Measurements from ENCODE around the gene ULK4.

ULK4 gene

GRCh38 chr3:41308119-41308518, 653.8 kb downstream of the ULK4 start:
- ATAC-seq (ENCODE audit: low read depth) = no peak
- no peak for DNase-seq (ENCODE audit: low spot score)
- H3K27ac ChIP-seq (ENCODE audit: poor library complexity, severe bottlenecking) = no peak overlapping the region
- no peak for TF ChIP-seq CTCF (IDR thresholded peaks at IDR 0.05; ENCODE audit: poor library complexity, severe bottlenecking)
- H3K36me3 ChIP-seq (ENCODE audit: low read depth) = no peaks in the 10 kb centered on the region
- H3K27me3 ChIP-seq (ENCODE audit: insufficient read depth, poor library complexity, severe bottlenecking) = no peaks in the 10 kb centered on the region
- H3K4me3 ChIP-seq (ENCODE audit: severe bottlenecking) = no peak overlapping the region
- H3K9me3 ChIP-seq (ENCODE audit: severe bottlenecking) = no peaks in the 10 kb centered on the region
- no peaks in the 10 kb centered on the region for H3K4me1 ChIP-seq (ENCODE audit: insufficient read depth, poor library complexity, severe bottlenecking)

GRCh38 chr3:41307065-41307464, 654.8 kb downstream of the ULK4 start:
- Histone ChIP-seq H3K4me3 (ENCODE audit: severe bottlenecking) (no peak overlapping the region), H3K27ac (ENCODE audit: poor library complexity, severe bottlenecking) (no peak overlapping the region), H3K36me3 (ENCODE audit: low read depth) (no peaks in the 10 kb centered on the region), H3K9me3 (ENCODE audit: severe bottlenecking) (no peaks in the 10 kb centered on the region), H3K4me1 (ENCODE audit: insufficient read depth, poor library complexity, severe bottlenecking) (no peaks in the 10 kb centered on the region), H3K27me3 (ENCODE audit: insufficient read depth, poor library complexity, severe bottlenecking) (no peaks in the 10 kb centered on the region)
- DNase-seq (ENCODE audit: low spot score) = no peak
- no peak for TF ChIP-seq CTCF (IDR thresholded peaks at IDR 0.05; ENCODE audit: poor library complexity, severe bottlenecking)
- no peak for ATAC-seq (ENCODE audit: low read depth)

GRCh38 chr3:41304593-41304992, 657.3 kb downstream of the ULK4 start:
- Histone ChIP-seq H3K36me3 (ENCODE audit: low read depth) (no peaks in the 10 kb centered on the region), H3K4me3 (ENCODE audit: severe bottlenecking) (no peak overlapping the region), H3K9me3 (ENCODE audit: severe bottlenecking) (no peaks in the 10 kb centered on the region), H3K27me3 (ENCODE audit: insufficient read depth, poor library complexity, severe bottlenecking) (no peaks in the 10 kb centered on the region), H3K4me1 (ENCODE audit: insufficient read depth, poor library complexity, severe bottlenecking) (no peaks in the 10 kb centered on the region), H3K27ac (ENCODE audit: poor library complexity, severe bottlenecking) (no peak overlapping the region)
- ATAC-seq (ENCODE audit: low read depth) (no peak), DNase-seq (ENCODE audit: low spot score) (no peak)
- no peak for TF ChIP-seq CTCF (IDR thresholded peaks at IDR 0.05; ENCODE audit: poor library complexity, severe bottlenecking)

- Histone ChIP-seq H3K4me1 (ENCODE audit: insufficient read depth, poor library complexity, severe bottlenecking) (no peaks in the 10 kb centered on the region), H3K27ac (ENCODE audit: poor library complexity, severe bottlenecking) (no peak overlapping the region), H3K4me3 (ENCODE audit: severe bottlenecking) (no peak overlapping the region), H3K9me3 (ENCODE audit: severe bottlenecking) (no peaks in the 10 kb centered on the region), H3K36me3 (ENCODE audit: low read depth) (no peaks in the 10 kb centered on the region), H3K27me3 (ENCODE audit: insufficient read depth, poor library complexity, severe bottlenecking) (no peaks in the 10 kb centered on the region)
- TF ChIP-seq CTCF (IDR thresholded peaks at IDR 0.05; ENCODE audit: poor library complexity, severe bottlenecking) = no peak
- no peak for DNase-seq (ENCODE audit: low spot score)
- ATAC-seq (ENCODE audit: low read depth) = no peak
These were observed 659.6 kb downstream of the ULK4 start for GRCh38 chr3:41302295-41302694.

GRCh38 chr3:41301548-41301947, 660.4 kb downstream of the ULK4 start:
- no peak for DNase-seq (ENCODE audit: low spot score)
- H3K4me3 ChIP-seq (ENCODE audit: severe bottlenecking) = no peak overlapping the region
- no peaks in the 10 kb centered on the region for H3K9me3 ChIP-seq (ENCODE audit: severe bottlenecking)
- H3K27ac ChIP-seq (ENCODE audit: poor library complexity, severe bottlenecking) = no peak overlapping the region
- no peaks in the 10 kb centered on the region for H3K27me3 ChIP-seq (ENCODE audit: insufficient read depth, poor library complexity, severe bottlenecking)
- H3K4me1 ChIP-seq (ENCODE audit: insufficient read depth, poor library complexity, severe bottlenecking) = no peaks in the 10 kb centered on the region
- peak; percentile 54; the same call in 1 of the 3 replicates for ATAC-seq (ENCODE audit: low read depth)
- no peaks in the 10 kb centered on the region for H3K36me3 ChIP-seq (ENCODE audit: low read depth)
- TF ChIP-seq CTCF (IDR thresholded peaks at IDR 0.05; ENCODE audit: poor library complexity, severe bottlenecking) = no peak
